GM12801 (cell line): ENCODE data around the gene TMPRSS15.

Source experiments
- TF ChIP-seq, protein P1 (sequence below): IDR thresholded peaks from one replicate; pipeline ENCODE4 v1.5.1; 2011; ENCODE audit warnings: control low read depth; ENCODE audit not compliant: insufficient read length; ENCODE audit errors: extremely low read depth

TMPRSS15 gene

DNA sequence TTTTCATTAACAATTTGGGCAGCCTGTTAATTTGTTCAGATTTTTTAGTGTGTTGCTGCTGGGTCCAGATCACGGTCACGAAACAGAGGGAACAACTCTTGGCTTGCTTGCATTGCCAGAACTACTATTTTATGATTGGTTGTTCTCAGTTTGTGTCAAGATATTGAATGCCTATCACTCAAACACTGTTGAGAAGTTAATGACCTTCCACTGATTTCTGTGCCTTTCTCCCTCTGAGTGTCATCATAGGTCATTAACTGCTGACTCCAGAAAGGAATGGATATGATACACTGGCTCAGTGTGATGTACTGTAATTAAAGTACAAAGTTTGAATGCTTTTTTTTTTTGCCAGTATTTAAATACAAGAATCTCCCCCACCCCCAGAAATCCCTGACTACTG is 149.8 kb downstream of the TMPRSS15 start:
- TF ChIP-seq, protein P1, sequence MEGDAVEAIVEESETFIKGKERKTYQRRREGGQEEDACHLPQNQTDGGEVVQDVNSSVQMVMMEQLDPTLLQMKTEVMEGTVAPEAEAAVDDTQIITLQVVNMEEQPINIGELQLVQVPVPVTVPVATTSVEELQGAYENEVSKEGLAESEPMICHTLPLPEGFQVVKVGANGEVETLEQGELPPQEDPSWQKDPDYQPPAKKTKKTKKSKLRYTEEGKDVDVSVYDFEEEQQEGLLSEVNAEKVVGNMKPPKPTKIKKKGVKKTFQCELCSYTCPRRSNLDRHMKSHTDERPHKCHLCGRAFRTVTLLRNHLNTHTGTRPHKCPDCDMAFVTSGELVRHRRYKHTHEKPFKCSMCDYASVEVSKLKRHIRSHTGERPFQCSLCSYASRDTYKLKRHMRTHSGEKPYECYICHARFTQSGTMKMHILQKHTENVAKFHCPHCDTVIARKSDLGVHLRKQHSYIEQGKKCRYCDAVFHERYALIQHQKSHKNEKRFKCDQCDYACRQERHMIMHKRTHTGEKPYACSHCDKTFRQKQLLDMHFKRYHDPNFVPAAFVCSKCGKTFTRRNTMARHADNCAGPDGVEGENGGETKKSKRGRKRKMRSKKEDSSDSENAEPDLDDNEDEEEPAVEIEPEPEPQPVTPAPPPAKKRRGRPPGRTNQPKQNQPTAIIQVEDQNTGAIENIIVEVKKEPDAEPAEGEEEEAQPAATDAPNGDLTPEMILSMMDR = no peak

DNA sequence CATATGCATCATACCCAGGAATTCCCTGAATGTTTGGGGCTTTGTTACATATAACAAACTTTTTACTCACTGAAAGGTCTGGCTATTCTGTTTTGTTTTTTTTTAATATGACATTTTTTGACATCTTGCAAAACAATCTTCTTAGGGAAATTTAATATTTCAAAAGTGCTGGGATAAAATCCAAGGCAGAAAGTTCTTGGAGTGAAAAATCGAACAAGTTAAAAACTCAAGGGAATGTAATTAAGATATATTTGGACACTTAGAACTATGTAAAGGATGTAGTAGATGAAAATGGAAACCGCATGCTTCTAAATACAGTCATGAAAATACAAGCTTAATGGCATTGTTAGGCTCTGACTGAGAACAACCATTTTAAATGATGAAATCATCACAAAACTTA is 150.4 kb downstream of the TMPRSS15 start:
- TF ChIP-seq, protein P1 = no peak

DNA sequence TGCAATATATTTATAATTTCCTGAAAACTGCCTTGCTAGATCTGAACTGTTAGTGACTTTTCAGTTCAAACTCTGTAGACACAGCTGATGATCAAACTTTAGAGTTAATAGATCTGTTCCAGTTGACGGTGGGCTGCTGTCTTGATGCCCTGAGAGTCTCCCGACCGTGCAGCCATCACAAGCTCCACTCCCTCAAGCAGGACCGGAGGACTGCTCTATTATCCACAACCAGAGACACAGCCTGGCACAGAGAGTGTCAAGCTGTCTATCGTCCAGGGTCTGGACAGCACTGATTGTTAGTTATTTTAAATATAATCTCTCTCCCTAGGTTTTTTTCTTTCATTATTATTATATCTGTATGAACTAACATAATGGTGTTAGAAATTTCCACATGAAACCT is 150.9 kb downstream of the TMPRSS15 start:
- TF ChIP-seq, protein P1 = no peak

DNA sequence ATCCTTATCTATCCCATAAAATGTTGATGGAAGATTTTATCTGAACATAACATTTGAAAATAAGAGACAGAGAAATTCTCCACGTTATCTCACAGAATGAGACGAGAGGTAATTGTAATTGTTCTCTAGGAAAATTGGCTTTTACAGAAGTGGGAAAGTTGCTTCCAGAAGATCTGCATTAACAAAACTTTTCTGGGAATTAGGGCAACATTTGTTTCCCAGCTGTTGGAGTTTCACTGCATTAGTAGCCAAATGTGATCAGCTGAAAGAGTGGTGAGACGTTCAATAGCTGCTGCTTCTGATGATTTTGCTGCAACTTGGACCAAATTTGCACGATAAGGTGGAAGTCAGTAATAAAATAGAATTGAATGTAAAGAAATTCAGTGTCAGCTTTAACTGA is 151.3 kb downstream of the TMPRSS15 start:
- TF ChIP-seq, protein P1 = no peak

DNA sequence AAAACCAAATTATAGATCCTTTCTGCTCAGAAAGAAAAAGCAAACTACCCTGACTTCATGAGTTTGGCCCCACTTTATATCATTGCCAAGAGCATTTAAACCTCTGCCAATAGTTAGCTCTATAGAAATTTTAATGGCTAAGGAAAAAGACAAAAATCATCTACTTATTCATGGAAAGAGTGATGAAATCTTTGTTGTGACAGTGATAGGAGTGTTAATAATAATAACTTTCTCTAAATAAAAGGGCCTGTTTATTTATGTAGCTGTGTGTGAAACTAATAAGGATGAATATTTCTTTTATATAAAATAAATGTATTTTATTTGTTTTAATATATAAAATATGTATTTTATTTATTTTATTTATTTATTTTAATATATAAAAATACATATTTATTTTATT is 152.5 kb downstream of the TMPRSS15 start:
- TF ChIP-seq, protein P1 = no peak

DNA sequence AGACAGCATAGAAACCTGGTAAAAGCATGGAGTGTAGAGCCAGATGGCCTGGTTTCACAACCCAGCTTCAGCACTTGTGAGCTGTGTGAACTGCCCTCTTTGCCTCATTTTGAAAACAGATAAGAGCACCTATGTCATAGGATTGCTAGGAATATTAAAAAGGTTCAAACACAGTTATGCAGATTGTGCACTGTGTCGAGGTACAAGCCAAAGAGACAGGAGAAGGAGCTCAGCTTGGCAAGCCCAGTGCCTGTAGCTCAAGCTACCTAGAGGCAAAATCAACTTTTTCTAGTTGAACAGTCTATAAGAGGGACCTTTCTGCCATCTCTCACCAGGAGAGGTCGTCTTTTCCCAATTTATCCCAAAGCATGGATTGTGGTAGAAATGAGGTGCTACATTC is 153.9 kb downstream of the TMPRSS15 start:
- TF ChIP-seq, protein P1 = no peak

DNA sequence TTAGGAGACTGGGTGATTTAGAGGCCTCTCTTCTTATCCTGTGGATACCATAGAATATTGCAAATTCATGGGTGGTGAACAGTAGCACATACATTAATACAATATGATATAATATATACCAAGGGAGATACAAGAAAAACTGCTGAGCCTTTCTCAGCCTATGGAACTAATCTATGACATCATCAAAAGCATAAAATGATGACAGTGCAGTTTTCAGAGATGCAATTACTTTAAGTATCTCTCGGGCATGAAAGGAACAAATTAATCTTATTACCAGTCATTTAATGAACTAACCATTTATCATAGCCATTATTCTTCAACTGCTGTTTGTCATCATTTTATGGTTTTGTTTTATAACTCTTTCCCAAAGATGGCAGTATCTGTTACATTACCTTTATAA is 155.4 kb downstream of the TMPRSS15 start:
- TF ChIP-seq, protein P1 = no peak

DNA sequence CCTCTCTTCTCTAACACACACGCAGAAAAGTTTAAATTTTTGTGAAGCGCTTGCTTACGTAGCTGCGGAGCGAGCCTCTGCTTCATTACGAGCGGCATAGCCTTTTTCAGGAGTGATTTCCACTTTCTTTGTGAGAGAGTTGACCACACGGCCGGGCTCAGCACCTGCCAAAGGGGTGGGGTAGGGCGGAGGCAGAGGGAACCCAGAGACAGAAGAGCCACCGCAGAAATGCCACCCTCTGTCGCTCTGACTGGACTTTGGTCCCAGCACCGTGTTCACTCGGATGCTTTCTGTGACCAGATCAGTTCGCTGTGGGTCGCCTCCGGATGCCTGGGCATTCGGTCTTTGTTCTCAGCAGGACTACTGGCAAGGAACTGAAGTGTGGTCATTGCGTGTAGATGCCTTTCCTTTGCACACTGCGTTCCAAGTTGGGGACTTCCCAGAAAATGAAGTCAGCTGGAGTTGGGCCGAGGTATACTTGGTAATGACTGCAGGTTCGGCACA is 158.1 kb downstream of the TMPRSS15 start:
- TF ChIP-seq, protein P1 = no peak
